ENCODE results near the gene AJAP1. TPM values are rescaled to one million over a fixed set of nuclear protein-coding genes. Genes with fewer than 3 reads are reported as not detected.

AJAP1 gene
- polyA plus RNA-seq, 1 of the 3 experiments (the other 2 are of a cell fraction) = not detected

GRCh38 chr1:4711416-4712275, 57.2 kb downstream of the AJAP1 start (continued):
- TF ChIP-seq YY1 (IDR thresholded peaks at IDR 0.05; ENCODE audit: low read depth) (no peak), ELF1 (IDR thresholded peaks at IDR 0.05) (no peak), SMC3 (IDR thresholded peaks at IDR 0.05; ENCODE audit: low read depth, low read length) (no peak)
- TF ChIP-seq, protein P1, sequence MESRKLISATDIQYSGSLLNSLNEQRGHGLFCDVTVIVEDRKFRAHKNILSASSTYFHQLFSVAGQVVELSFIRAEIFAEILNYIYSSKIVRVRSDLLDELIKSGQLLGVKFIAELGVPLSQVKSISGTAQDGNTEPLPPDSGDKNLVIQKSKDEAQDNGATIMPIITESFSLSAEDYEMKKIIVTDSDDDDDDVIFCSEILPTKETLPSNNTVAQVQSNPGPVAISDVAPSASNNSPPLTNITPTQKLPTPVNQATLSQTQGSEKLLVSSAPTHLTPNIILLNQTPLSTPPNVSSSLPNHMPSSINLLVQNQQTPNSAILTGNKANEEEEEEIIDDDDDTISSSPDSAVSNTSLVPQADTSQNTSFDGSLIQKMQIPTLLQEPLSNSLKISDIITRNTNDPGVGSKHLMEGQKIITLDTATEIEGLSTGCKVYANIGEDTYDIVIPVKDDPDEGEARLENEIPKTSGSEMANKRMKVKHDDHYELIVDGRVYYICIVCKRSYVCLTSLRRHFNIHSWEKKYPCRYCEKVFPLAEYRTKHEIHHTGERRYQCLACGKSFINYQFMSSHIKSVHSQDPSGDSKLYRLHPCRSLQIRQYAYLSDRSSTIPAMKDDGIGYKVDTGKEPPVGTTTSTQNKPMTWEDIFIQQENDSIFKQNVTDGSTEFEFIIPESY (IDR thresholded peaks at IDR 0.05; ENCODE audit: borderline replicate concordance, low read depth) = no peak

- H4K20me1 ChIP-seq (ENCODE audit: insufficient read depth) = no peaks in the 10 kb centered on the region
- H3K9ac ChIP-seq = no peak overlapping the region
- no peak overlapping the region for H3K4me2 ChIP-seq
- no peaks in the 10 kb centered on the region for H3K9me3 ChIP-seq
- ChIA-PET POLR2A (no interaction called here), CTCF (no interaction called here)
- no peaks in the 10 kb centered on the region for H3K79me2 ChIP-seq (ENCODE audit: insufficient read depth)
- no peak for DNase-seq
- no peaks in the 10 kb centered on the region for H3K27me3 ChIP-seq (ENCODE audit: insufficient read depth)
- no peaks in the 10 kb centered on the region for H3K36me3 ChIP-seq (replicated peaks in 1 of 2; ENCODE audit: control insufficient read depth in 1 of 2, insufficient read depth in 2 of 2, low read length in 1 of 2)
- H2AFZ ChIP-seq (ENCODE audit: low read depth) = no peak overlapping the region
- no peak overlapping the region for H3K27ac ChIP-seq (ENCODE audit: low read depth in 2 of 2, low read length in 1 of 2)
- no peaks in the 10 kb centered on the region for H3K9me2 ChIP-seq
- H3F3A ChIP-seq (replicated peaks; ENCODE audit: insufficient read depth) = no peaks in the 10 kb centered on the region
- no peak for TF ChIP-seq RFX5 (IDR thresholded peaks at IDR 0.05; ENCODE audit: low read length)
- TF ChIP-seq CTCF (IDR thresholded peaks at IDR 0.05) = no peak
- no peak for TF ChIP-seq MEF2A (IDR thresholded peaks at IDR 0.05; ENCODE audit: borderline replicate concordance, low read depth)
- no peak for TF ChIP-seq ELF1 (IDR thresholded peaks at IDR 0.05)
- no peak for TF ChIP-seq SIN3A (IDR thresholded peaks at IDR 0.05; ENCODE audit: borderline replicate concordance, low read depth, low read length)
- no peak for TF ChIP-seq NFIC (IDR thresholded peaks at IDR 0.05; ENCODE audit: borderline replicate concordance)
- no peak for TF ChIP-seq FOXJ3 (CRISPR knock-in tag; IDR thresholded peaks at IDR 0.05)
- TF ChIP-seq TAF1 (IDR thresholded peaks at IDR 0.05; ENCODE audit: borderline replicate concordance, low read depth, low read length) = no peak
- TF ChIP-seq GABPA (IDR thresholded peaks at IDR 0.05; ENCODE audit: low read depth) = no peak
- TF ChIP-seq RXRA (IDR thresholded peaks at IDR 0.05; ENCODE audit: borderline replicate concordance, low read depth) = no peak
- no peak for TF ChIP-seq MAX (IDR thresholded peaks at IDR 0.05; ENCODE audit: low read depth)
- TF ChIP-seq YY1 (IDR thresholded peaks at IDR 0.05; ENCODE audit: low read depth) = no peak
- TF ChIP-seq GATA2 (CRISPR knock-in tag; IDR thresholded peaks at IDR 0.05) = no peak
- TF ChIP-seq, protein P2, sequence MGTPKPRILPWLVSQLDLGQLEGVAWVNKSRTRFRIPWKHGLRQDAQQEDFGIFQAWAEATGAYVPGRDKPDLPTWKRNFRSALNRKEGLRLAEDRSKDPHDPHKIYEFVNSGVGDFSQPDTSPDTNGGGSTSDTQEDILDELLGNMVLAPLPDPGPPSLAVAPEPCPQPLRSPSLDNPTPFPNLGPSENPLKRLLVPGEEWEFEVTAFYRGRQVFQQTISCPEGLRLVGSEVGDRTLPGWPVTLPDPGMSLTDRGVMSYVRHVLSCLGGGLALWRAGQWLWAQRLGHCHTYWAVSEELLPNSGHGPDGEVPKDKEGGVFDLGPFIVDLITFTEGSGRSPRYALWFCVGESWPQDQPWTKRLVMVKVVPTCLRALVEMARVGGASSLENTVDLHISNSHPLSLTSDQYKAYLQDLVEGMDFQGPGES (IDR thresholded peaks at IDR 0.05; ENCODE audit: low read depth, low read length) = no peak
- no peak for TF ChIP-seq EP300 (IDR thresholded peaks at IDR 0.05; ENCODE audit: borderline replicate concordance in 1 of 2, low read depth in 1 of 2, low read length in 1 of 2)
- no peak for TF ChIP-seq JUND (IDR thresholded peaks at IDR 0.05)
- TF ChIP-seq SMC3 (IDR thresholded peaks at IDR 0.05; ENCODE audit: low read depth, low read length) = no peak
- TF ChIP-seq, protein P3, sequence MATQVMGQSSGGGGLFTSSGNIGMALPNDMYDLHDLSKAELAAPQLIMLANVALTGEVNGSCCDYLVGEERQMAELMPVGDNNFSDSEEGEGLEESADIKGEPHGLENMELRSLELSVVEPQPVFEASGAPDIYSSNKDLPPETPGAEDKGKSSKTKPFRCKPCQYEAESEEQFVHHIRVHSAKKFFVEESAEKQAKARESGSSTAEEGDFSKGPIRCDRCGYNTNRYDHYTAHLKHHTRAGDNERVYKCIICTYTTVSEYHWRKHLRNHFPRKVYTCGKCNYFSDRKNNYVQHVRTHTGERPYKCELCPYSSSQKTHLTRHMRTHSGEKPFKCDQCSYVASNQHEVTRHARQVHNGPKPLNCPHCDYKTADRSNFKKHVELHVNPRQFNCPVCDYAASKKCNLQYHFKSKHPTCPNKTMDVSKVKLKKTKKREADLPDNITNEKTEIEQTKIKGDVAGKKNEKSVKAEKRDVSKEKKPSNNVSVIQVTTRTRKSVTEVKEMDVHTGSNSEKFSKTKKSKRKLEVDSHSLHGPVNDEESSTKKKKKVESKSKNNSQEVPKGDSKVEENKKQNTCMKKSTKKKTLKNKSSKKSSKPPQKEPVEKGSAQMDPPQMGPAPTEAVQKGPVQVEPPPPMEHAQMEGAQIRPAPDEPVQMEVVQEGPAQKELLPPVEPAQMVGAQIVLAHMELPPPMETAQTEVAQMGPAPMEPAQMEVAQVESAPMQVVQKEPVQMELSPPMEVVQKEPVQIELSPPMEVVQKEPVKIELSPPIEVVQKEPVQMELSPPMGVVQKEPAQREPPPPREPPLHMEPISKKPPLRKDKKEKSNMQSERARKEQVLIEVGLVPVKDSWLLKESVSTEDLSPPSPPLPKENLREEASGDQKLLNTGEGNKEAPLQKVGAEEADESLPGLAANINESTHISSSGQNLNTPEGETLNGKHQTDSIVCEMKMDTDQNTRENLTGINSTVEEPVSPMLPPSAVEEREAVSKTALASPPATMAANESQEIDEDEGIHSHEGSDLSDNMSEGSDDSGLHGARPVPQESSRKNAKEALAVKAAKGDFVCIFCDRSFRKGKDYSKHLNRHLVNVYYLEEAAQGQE (IDR thresholded peaks at IDR 0.05; ENCODE audit: low read depth, low read length) = no peak
- peaks cover 0 to 6% of the 10 kb centered on the region in 2 experiments; a peak in 1 of 4 replicates for H3K4me1 ChIP-seq (ENCODE audit: control insufficient read depth in 1 of 2, insufficient read depth in 2 of 2, low read depth in 1 of 2, low read length in 1 of 2)
- no peak overlapping the region for H3K4me3 ChIP-seq (ENCODE audit: low read depth in 2 of 2, low read length in 1 of 2)
- WGBS (ENCODE audit: low lambda C conversion rate) = 53% methylated on average over 6 of the region's 12 CpGs
Measured at GRCh38 chr1:4713669-4714068, 59.3 kb downstream of the AJAP1 start.

Measured in SK-N-SH (cell line).